ENCODE measurements around the gene CCL24.

DNA sequence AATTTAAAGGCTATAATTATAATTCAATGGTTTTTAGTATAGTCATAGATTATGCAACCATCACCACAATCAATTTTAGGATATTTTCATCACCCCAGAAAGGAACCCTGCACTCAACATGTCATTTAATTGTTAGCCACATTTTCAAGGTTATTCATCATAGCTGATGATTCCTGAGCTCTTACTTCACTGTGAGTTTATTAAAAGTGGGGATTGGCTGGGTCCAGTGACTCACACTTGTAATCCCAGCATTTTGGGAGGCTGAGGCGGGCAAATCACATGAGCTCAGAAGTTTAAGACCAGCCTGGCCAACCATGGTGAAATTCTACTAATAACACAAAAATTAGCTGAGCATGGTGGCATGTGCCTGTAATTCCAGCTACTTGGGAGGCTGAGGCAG lies 42.4 kb downstream of the CCL24 start:
- TF ChIP-seq, protein P1, sequence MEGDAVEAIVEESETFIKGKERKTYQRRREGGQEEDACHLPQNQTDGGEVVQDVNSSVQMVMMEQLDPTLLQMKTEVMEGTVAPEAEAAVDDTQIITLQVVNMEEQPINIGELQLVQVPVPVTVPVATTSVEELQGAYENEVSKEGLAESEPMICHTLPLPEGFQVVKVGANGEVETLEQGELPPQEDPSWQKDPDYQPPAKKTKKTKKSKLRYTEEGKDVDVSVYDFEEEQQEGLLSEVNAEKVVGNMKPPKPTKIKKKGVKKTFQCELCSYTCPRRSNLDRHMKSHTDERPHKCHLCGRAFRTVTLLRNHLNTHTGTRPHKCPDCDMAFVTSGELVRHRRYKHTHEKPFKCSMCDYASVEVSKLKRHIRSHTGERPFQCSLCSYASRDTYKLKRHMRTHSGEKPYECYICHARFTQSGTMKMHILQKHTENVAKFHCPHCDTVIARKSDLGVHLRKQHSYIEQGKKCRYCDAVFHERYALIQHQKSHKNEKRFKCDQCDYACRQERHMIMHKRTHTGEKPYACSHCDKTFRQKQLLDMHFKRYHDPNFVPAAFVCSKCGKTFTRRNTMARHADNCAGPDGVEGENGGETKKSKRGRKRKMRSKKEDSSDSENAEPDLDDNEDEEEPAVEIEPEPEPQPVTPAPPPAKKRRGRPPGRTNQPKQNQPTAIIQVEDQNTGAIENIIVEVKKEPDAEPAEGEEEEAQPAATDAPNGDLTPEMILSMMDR (IDR thresholded peaks at IDR 0.05): no peak
- no peak for TF ChIP-seq POLR2AphosphoS5 (IDR thresholded peaks at IDR 0.05; ENCODE audit: low read depth, low read length)
